KOPT-K1 (cell line): Measurements from ENCODE around the gene LPXN.
A peak's percentile ranks its signal among the peaks of the same experiment; 100 is the strongest.

Source experiments
- H3K27ac ChIP-seq: fragments of 200-600 bp; sonication (generic); 2 replicates; pipeline ENCODE4 v1.5.1; 2016; ENCODE audit warnings: antibody characterized with exemption, mild to moderate bottlenecking, low read depth, low read length; ENCODE audit not compliant: poor library complexity, severe bottlenecking
- H3K36me3 ChIP-seq: fragments of 200-600 bp; sonication (generic); 2 replicates; pipeline ENCODE4 v1.5.1; 2017; ENCODE audit warnings: antibody characterized with exemption, mild to moderate bottlenecking, low read length, moderate library complexity; ENCODE audit not compliant: insufficient read depth
- H3K9me3 ChIP-seq: fragments of 200-600 bp; sonication (generic); 2 replicates; pipeline ENCODE4 v1.5.1; 2017; ENCODE audit warnings: antibody characterized with exemption, low read length, mild to moderate bottlenecking; ENCODE audit not compliant: insufficient read depth, poor library complexity, severe bottlenecking

LPXN gene

GRCh38 chr11:58575377-58576020, at the start of gene LPXN:
Gene LPXN (minus strand): TSS chr11:58575856. CDS start chr11:58575772, 84 bp downstream.
- Histone ChIP-seq H3K9me3 (no peaks in the 10 kb centered on the region), H3K36me3 (peaks cover 7% of the 10 kb centered on the region), H3K27ac (peak within 1 kb of the TSS; percentile 99)

GRCh38 chr11:58625086-58625485, 49.4 kb upstream of the LPXN start:
- H3K36me3 ChIP-seq: peaks cover 97% of the 10 kb centered on the region
- H3K9me3 ChIP-seq: no peaks in the 10 kb centered on the region
- no peak overlapping the region for H3K27ac ChIP-seq

DNA sequence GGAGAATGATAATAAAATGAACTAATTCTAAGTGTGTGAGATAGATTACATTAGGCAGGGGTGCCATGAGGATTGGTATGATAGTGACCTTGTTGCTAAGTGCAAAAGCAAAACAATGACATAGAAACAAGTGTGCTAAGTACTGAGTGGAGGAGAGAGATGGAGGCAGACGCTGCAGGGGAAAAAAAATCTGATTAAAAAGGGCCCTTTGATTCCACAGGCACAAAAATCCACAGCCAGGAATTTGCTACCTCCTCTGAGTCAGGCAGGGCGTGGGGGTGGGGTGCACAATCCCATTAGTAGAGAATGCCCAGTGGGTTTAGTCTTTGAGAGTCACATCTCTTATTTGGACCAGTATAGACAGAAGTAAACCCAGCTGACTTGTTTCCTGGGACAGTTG, 46.7 kb upstream of the LPXN start, which contains the start of gene CNTF:
Gene CNTF (plus strand): TSS at position 322 of the 400 bp plus-strand sequence. CDS start 88 bp downstream, outside the sequence.
- Histone ChIP-seq H3K9me3 (no peaks in the 10 kb centered on the region), H3K27ac (no peak within 1 kb of the TSS), H3K36me3 (peaks cover 99% of the 10 kb centered on the region)

DNA sequence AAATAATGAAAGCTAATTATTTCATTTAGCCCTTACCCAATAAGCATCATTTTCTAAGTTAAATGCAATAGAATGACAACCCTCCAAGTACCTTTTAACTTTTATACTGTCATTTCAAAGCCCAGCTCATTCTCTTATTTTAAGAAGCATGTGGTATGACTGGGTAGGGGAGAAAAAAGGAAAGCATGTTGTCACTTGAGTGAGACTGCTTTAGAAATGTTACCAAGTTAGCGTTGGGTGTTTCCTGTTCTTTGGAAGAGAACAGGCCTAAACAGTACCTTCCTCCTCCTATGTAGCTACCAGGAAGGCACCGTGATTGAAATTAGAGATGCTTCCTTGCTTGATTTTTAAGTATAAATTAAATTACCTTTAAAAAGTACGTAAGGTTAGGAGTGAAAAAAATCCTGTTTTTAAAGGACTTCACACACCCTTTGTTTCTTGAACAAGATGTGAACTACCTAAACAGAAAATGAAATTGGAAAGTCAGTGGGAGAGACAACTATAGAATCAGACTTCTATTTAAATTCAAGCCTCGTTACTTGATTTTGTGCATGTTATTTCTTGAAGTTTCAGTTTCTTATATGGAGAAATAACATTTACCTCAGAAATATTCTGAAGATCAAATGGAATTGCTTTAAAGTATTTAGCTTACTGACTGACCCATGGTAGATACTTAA, 46.1 kb upstream of the LPXN start:
- Histone ChIP-seq H3K36me3 (peaks cover 100% of the 10 kb centered on the region), H3K9me3 (no peaks in the 10 kb centered on the region)

DNA sequence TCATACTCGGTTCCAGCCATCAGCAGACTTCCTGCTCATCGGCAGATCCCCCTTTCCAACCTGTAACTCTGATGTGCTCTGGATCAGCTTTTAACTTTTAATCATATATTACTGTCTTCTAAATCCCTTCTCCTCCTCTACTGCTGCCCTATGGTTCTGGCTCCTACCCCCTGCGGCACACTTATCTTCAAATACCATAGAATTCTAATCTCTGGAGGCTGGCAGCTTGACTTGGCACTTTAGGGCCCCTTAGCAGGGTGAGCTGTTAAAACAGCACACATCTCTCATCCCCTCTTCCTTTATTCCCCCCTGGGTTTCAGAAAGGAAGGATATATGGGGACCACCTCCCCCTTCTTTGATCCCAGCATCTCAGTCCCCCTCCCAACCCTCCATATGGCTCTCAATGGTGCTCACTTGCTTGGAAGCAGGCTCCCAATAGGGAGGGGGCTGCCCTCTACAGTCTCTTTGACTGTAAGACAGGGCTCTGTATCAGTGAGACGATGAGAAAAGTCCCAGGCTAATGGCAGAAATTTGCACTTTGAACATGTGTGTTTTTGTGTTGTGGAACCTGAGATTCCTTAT, 42.4 kb upstream of the LPXN start:
- no peak overlapping the region for H3K27ac ChIP-seq
- H3K36me3 ChIP-seq: peaks cover 100% of the 10 kb centered on the region
- no peaks in the 10 kb centered on the region for H3K9me3 ChIP-seq

More for the DNA sequence above, 46.1 kb upstream of the LPXN start:
- H3K27ac ChIP-seq: no peak overlapping the region

DNA sequence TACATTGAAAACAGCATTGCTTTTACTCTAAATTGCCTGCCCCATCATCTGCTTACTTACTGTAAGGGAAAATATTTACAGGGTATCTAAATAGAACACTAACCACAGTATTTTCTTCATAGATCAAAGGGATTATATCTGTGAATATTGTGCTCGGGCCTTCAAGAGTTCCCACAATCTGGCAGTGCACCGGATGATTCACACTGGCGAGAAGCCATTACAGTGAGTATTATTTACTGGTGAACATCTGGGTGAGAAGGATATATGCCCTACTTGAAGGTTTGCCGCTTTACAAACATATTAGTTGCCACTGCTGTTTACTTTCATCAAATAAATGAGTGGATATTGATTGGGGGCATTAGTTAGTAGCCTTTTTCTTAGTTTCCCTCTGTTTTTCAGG, 40.9 kb upstream of the LPXN start:
- Histone ChIP-seq H3K9me3 (no peaks in the 10 kb centered on the region), H3K27ac (no peak overlapping the region), H3K36me3 (peaks cover 100% of the 10 kb centered on the region)

- no peak overlapping the region for H3K27ac ChIP-seq
- no peaks in the 10 kb centered on the region for H3K9me3 ChIP-seq
- H3K36me3 ChIP-seq: peaks cover 100% of the 10 kb centered on the region
Observed at GRCh38 chr11:58615559-58615958, 39.9 kb upstream of the LPXN start.

DNA sequence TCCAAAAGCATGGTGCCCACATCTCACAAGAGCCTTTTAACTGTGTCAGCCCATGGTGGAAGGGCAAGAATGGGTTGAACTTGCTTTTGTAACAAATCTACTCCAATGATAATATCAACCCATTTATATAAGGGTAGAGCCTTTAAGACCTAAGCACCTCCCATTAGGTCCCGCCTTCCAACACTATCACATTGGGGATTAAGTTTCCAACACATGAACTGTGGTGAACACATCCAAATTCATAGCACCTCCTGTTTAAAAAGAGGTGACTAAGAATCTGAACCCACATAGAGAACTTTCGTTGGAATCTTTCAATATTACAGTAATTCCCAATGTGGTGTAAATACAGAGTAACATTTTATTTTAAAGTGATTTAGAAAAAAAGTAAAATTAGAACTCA, 37.6 kb upstream of the LPXN start:
- Histone ChIP-seq H3K9me3 (no peaks in the 10 kb centered on the region), H3K36me3 (peaks cover 87% of the 10 kb centered on the region), H3K27ac (no peak overlapping the region)

DNA sequence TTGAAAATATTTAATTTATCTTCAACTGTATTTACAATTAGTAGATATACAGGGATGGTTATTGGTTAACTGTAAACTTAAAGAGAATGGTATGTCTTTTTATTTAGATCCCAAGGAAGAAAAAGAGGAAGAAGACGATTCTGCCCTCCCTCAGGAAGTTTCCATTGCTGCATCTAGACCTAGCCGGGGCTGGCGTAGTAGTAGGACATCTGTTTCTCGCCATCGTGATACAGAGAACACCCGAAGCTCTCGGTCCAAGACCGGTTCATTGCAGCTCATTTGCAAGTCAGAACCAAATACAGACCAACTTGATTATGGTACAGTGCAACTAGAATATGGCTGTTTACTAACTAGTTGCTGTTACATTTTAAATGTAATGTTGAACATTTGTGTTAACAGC, 34.1 kb upstream of the LPXN start:
- no peaks in the 10 kb centered on the region for H3K9me3 ChIP-seq
- no peak overlapping the region for H3K27ac ChIP-seq
- peaks cover 52% of the 10 kb centered on the region for H3K36me3 ChIP-seq

GRCh38 chr11:58608331-58608730, 32.7 kb upstream of the LPXN start:
- H3K9me3 ChIP-seq: no peaks in the 10 kb centered on the region
- H3K36me3 ChIP-seq: peaks cover 38% of the 10 kb centered on the region
- no peak overlapping the region for H3K27ac ChIP-seq

DNA sequence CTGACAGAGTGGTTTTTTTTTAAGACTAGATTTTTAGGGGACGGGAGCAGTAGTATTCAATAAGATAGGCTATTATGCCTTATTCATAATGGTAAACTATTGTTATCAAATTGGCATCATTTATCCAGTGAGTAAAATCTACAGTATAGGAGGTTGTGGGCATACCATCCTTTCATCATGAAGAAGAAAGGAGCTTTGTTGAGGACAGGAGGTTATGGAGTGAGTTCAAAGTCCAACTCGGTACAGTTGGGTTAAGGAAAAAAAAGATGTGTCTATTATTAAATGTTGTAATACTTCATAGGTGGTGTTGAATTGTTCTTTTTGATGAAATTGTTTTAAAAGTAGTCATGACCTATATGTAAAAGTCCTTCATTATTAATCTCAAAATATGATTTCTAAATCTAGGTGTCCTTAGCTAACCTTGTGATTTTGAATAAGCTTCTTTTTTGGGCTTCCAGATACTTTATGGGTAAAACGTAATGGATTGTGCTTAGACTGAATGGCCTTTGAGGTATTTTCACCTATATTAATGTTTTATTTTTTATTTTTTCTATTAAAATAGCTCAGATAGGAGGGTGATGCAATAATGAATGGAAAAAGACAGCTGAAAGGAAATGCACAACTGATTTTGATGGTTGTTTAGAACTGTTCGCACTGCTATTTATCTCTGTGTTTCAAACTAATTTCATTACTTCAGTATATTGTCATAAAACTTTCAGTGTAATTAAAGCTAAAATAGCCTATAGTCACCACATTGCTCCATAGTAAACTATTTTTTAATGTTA, 31.5 kb upstream of the LPXN start:
- Histone ChIP-seq H3K9me3 (no peaks in the 10 kb centered on the region), H3K27ac (no peak overlapping the region), H3K36me3 (peaks cover 37% of the 10 kb centered on the region)

- peaks cover 31% of the 10 kb centered on the region for H3K36me3 ChIP-seq
Observed at GRCh38 chr11:58600510-58600909, 24.9 kb upstream of the LPXN start.

DNA sequence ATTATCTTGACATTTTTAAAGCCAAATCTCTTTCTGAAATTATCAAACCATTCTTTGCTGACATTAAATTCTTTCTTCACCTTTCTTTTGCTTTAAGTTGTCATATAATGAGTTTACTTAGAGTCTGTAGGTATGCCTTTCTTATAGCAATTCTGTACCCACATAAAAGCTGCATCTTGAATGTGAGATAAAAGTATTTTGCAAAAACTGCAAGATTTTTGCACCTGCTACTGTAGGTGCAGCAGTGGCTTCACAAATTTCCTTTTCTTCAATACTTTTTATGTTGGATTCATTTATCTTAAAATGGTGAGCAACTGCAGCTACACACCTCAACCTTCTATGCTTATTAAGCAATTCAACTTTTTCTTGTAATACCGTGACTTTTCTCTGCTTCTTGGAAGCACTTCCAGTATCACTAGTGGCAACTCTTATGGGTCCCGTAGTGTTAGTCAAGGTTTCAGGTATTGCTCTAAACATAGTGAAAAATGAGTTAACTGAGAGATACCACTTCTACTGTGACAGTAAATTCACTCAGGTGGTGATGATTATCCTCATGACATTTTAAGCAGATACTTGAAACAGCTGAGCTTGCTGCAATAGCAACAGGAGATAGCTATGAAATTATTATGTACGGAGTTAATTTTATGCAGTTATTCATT, 22.0 kb upstream of the LPXN start:
- Histone ChIP-seq H3K36me3 (peaks cover 46% of the 10 kb centered on the region), H3K27ac (no peak overlapping the region)

More at GRCh38 chr11:58600510-58600909, 24.9 kb upstream of the LPXN start:
- Histone ChIP-seq H3K9me3 (no peaks in the 10 kb centered on the region), H3K27ac (no peak overlapping the region)

DNA sequence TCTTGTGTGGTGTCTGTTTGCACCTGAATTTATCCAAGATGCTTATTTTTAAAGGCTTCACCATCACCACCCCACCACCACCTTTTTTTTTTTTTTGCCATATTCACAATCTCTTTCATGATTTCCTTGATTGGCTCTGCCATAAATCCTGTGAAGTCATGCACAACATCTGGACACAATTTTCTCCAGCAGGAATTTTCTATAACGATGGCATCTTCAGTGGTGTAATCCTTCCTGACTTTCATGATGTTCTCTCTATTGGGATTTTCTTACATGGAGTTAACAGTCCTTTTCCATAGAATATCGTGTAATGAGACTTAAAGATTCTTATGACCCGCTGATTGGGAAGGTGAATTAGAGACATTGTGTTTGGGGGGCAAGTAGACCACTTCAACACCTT, 21.0 kb upstream of the LPXN start:
- no peaks in the 10 kb centered on the region for H3K9me3 ChIP-seq
- peaks cover 47% of the 10 kb centered on the region for H3K36me3 ChIP-seq
- no peak overlapping the region for H3K27ac ChIP-seq

More for the DNA sequence above, 22.0 kb upstream of the LPXN start:
- no peaks in the 10 kb centered on the region for H3K9me3 ChIP-seq
